Stimulated activated CD4-positive, alpha-beta T cell treated with anti-CD3 and anti-CD28 coated beads, Interleukin-2, amount 100 ng/mL, for 24 hours (primary cell): ENCODE results near the gene MGAT3.

ENCODE experiments used
- DNase-seq, 2 donors: peaks; one replicate each; pipeline ENCODE4 v3.0.0-alpha.2; 2020

The MGAT3 gene

DNA sequence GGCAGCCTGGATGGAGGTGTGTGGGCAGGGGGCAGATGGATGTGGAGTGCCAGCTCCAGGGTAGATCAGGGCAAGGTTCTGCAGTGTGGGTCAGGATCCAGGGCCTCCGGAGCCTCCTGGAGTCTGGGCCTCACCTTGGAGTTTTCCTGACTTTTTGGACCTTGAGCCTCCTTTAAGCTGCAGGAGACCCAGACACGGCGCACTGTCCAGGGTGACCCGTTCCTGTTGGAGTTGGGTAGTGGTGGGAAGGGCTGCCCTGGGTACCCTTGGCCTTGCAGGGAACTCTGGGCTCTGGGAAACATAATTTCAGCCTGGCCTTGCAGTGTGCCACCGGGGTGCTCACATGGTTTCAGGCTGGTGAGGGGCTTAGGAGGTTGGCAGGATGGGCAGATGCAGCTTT lies 17.0 kb downstream of the MGAT3 start:
- no peak for DNase-seq

DNA sequence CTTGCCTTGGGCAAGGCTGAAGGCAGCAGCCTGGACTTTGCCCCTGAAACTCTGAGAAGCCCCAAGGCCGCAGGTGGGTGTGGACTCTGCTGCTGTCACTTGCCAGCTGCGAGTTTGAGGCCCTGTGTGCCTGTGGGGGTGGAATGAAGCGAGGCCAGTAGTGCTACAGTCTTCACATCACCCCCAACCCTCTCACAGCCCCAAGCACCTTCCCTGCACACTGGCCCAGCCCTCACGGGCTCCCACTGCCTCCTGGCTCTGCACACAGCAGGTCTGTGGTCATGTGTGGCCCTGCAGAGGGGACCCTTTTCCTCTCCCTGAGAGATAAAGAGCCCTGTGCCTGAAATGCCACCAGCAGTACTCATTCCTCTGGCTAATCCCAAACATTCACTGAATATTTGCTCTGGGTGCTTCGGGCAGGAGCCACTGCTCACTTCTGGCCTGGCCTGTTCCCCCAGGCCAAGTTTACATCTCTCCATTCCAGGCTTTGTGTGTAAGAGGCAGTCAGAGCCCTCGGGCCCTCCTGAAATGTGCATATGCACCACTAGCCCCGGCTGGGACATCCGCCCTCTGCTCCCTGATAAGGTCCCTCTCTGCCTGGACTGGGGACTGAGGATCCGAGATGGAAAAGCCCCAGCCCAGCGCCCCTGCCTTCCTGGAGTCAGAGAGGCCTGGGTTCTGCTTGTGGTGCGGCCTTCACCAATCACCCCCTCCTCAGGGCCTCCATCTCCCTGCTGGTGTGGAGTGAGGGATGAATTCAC lies 17.7 kb downstream of the MGAT3 start:
- no peak for DNase-seq

GRCh38 chr22:39475337-39475736 lies 18.5 kb downstream of the MGAT3 start:
- no peak for DNase-seq

GRCh38 chr22:39475902-39476301 lies 19.1 kb downstream of the MGAT3 start:
- no peak for DNase-seq

DNA sequence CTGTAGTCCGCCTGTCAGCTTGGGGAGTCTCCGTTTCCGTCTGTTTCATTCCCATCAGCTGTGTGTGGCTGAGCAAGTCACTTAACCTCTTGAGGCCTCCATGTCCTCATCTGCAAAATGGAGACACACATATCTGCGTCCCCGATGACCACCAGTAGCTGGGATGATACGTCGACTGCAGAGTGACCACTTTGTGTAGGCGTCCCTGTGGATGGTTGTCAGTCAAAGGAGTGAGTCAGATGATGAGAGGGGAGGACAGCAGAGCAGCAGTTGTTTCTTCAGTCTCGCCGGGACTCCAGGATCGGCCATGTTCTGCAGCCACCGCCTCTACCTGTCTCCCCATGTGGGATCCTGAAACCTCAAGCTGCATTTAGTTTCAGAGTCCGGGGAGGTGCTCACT lies 19.9 kb downstream of the MGAT3 start:
- DNase-seq, result no peak

GRCh38 chr22:39477542-39477941 lies 20.7 kb downstream of the MGAT3 start:
- DNase-seq, result no peak

GRCh38 chr22:39478441-39478850 lies 21.6 kb downstream of the MGAT3 start:
- peak in 1 of 2 donors; percentile 32 for DNase-seq

GRCh38 chr22:39479254-39479653 lies 22.4 kb downstream of the MGAT3 start:
- DNase-seq, result no peak

DNA sequence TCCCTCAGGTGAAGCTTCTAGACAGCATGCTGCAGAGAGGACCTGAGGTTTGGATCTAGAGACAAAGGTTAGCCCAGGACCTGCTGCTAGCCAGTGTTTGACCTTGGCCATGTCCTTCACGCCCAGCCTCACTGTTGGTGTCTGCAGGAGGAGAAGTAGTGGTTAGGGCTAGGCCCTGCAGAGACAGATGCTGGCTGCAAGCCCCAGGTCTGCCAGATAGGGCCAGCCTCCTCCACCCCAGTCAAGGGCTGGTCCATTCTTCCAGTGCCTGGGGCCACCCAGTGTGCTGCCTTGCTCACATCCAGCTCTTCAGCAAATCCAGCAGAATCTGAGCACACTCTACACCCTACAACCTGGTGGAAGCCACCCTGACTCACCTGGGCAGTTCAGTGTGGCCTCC lies 23.7 kb downstream of the MGAT3 start:
- no peak for DNase-seq

DNA sequence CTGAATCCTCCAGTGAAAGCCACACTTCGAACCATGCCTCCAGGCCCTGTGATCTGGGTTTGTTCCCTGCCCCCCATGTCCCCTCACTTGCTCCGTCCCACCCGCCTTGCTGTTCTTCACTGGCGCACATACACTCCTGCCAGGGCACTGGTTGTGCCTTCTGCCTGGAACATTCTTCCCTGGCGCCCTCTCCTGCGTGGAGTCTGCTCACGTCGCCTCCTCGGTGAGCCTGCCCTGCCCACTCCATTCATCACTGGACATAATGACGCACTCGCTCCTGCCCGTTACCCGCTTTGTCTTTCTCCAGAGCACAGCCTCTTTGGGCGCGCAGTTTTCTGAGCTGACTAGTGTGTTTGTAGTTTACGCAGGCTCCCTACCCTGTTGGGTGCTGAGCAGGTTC lies 24.2 kb downstream of the MGAT3 start:
- no peak for DNase-seq

DNA sequence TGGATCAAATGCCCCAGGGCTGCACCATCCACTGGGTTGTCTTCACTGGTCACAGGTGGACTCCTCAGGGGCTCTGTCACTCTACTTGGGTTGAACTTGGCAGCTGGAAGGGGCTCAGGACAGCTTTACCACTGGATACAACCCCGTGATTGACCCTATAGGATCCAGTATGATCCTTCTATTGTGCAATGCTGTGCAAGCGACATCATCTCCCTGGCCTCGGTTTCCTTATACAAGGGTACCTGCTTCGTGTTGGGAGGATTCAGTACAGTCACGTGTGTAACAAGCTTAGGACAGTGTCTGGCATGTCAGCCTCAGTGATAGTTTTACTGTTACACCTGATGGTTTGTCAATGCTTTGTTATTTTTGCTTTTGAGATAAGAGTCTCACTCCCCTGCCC lies 24.8 kb downstream of the MGAT3 start:
- DNase-seq, result no peak

DNA sequence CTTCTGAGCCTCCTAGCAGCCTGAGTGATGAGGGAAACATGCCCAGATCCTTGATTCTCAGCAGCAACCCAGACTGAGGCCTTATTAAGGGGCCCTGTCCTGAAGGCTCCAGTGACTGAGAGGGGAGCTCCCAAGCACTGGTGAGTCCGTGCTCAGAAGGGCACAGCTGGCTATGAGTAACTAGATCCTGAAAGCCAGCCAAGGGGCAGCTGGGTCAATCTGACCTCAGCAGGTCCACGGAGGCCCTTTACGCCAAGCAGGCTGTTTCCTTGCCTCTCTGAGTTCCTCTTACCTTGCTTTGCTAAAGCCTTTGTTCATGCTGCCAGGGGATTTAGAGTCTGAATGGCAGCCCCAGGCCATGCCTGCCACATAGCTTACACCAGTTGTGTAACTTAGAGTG lies 26.0 kb downstream of the MGAT3 start:
- DNase-seq, result no peak

DNA sequence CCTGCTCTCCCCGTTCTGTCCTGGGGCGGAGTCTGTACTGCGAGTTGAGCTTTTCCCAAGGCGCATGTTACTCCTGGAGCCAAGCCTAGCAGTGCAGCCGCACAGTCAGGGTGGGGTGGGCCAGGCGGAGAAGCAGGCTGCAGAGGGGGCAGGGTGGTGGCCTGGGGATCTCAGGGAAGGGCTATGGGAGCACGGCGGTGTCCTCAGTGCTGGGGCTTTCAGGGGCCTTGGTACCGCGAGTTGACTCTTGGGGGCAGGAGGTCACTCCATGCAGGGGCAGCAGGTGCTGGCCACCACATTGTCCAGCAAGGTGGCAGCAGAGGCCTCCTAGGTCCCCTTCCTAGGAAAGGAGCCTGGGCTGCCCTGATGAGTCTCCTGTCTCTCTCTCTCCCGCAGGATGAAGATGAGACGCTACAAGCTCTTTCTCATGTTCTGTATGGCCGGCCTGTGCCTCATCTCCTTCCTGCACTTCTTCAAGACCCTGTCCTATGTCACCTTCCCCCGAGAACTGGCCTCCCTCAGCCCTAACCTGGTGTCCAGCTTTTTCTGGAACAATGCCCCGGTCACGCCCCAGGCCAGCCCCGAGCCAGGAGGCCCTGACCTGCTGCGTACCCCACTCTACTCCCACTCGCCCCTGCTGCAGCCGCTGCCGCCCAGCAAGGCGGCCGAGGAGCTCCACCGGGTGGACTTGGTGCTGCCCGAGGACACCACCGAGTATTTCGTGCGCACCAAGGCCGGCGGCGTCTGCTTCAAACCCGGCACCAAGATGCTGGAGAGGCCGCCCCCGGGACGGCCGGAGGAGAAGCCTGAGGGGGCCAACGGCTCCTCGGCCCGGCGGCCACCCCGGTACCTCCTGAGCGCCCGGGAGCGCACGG lies 30.4 kb downstream of the MGAT3 start:
- no peak for DNase-seq

DNA sequence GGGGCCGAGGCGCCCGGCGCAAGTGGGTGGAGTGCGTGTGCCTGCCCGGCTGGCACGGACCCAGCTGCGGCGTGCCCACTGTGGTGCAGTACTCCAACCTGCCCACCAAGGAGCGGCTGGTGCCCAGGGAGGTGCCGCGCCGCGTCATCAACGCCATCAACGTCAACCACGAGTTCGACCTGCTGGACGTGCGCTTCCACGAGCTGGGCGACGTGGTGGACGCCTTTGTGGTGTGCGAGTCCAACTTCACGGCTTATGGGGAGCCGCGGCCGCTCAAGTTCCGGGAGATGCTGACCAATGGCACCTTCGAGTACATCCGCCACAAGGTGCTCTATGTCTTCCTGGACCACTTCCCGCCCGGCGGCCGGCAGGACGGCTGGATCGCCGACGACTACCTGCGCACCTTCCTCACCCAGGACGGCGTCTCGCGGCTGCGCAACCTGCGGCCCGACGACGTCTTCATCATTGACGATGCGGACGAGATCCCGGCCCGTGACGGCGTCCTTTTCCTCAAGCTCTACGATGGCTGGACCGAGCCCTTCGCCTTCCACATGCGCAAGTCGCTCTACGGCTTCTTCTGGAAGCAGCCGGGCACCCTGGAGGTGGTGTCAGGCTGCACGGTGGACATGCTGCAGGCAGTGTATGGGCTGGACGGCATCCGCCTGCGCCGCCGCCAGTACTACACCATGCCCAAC lies 31.2 kb downstream of the MGAT3 start:
- DNase-seq, result no peak

GRCh38 chr22:39488563-39489083 lies 31.8 kb downstream of the MGAT3 start:
- no peak for DNase-seq

DNA sequence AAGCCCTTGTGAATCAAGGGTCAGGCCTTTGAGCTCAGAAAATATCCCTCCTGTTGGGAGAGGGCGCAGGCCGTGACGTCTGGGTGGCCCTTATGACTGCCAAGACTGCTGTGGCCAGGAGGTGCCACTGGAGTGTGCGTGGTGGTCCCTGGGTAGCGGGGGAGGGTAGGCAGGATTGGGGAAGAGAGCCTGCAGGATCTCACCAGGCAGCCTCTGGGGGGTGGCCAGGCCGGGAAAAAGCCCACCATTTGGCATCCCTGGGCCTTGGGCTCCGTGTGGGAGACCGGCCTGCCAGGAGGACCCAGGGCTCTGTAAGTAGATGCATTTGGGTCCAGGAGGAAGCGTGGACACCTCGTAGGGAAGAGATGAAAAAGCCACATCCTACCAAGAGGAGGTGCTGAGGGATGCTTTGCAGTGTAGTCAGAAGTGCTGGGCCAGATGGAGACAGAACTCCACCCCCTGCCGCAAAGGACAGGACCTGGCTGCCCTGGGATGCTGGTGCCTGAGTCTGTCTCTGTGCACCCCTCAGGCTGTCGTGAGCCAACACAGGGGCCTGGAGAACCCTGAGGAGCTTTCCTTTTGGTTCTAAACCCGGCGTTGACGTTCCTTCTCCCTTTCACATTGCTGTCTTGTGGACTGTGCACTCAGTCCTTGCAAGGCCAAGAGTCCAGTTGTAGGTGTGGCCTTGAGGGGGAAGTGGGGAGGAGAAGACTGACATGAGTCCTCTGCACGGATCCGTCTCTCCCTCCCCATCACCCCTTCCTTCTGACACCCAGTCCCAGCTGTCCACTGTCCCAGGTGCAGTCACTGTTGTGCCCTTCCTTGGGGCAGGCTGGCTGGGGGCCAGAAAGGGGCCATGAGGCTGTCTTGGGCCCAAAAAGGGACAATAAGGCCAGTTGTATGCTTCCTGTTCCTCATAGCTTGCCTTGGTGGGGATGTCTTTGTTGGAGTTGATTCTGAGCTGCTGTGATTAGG lies 32.6 kb downstream of the MGAT3 start:
- DNase-seq, result no peak

DNA sequence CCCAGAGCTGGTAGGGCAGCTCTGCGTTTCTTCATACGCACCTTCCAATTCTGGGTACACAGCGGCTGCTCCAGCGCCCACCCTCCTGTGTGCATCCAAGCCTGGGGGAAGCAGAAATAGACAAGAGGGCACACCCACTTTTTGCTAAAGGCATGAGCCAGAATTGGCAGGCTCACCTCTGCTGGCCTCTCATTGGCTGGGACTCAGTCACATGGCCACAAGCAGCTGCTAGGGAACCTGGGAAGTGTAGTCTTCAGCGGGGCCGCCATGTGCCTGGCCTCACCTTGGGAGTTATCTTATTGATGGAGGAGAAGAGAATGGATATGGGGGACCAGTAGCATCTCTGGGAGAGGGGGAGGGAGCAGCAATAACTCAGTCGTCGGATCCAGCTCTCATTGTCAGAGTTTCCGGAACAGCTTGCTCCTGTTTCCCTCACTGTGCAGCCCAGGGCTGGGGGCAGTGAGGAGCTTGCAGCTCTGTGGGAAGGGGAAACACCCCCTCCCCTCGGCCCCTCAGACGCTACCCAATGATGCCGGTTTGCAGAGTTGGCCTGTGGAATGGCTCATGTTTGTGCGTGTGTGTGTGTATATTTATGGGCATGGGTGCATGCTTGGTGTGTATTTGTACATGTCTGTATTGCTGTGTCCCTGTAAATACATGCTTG lies 33.5 kb downstream of the MGAT3 start:
- DNase-seq, result peak; percentile 82

GRCh38 chr22:39490966-39491680 lies 34.3 kb downstream of the MGAT3 start:
- DNase-seq, result no peak

DNA sequence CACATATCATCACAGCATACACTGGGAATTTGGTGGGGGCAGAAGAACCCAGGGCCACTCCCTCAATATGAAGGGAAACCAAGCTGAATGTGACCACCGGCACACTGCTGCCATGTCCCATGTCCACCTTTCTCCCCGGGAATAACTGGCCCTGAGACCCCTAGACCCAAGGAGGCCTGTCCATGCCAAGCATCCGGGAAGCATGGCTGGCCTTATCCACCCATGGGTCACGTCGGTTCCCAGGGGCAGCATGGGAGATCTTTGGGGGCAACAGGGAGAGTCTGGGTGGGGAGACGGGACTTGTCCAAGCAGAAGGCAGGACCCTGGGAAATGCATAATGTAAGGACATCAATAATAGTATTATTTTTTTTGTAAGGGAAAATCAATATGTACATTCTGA lies 34.9 kb downstream of the MGAT3 start:
- DNase-seq, result no peak

DNA sequence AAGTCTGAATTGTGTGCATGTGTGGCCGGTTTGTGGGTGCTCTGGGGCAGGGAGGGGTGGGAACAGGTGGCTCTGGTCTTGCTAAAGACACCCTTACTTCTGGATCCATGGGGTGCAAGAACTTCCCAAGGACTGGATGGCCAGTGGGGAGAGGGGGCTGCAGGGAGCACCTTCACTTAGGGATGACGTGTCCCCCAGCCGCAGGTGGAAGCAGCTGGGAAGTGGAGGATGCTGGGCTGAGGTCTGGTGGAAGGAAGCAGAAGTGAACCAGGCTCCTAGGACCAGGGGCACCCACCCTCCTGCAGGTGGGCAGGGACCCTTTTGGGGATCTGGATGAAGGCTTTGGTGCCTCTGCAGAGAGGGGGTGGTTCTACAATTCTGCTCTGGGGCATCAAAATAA lies 35.4 kb downstream of the MGAT3 start:
- DNase-seq, result no peak

DNA sequence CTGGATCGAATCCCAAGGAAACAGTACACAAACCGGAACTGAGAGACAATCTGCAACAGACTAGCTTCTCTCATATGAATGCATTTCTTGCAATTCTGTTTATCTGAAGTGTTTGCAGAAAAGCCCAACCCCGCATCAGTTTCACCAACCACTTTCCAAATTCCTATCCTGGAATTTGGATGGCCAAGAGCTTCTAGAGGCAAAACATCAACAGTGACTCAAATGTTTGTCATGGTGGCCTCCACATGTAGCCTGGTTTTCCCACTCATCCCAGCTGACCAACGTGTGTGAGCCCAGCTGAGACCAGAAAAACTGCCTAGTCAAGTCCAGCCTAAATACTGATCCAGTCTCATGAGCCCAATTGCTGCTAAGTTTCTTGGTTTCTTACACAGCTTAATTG lies 36.9 kb downstream of the MGAT3 start:
- no peak for DNase-seq
